Mucosa of descending colon (tissue), 3 donors: ENCODE results near the gene IPO4. TPM values are rescaled to one million over a fixed set of nuclear protein-coding genes. Genes with fewer than 3 reads are reported as not detected.
A peak's percentile ranks its signal among the peaks of the same experiment; 100 is the strongest.

ENCODE experiments used
- ATAC-seq: fragments of 200-7000 bp; cut with Tn5 transposase; one replicate; pipeline ENCODE4 v1.9.1; 2020; ENCODE audit warnings: mild to moderate bottlenecking, moderate library complexity
- DNase-seq, 3 donors: peaks; one replicate each; pipeline ENCODE4 v3.0.0-alpha.2; 2020
- H3K36me3 ChIP-seq: fragments of 200-600 bp; one replicate; pipeline ENCODE4 v1.8.0; 2021; ENCODE audit warnings: low read depth, mild to moderate bottlenecking
- H3K4me1 ChIP-seq: fragments of 200-600 bp; one replicate; pipeline ENCODE4 v1.8.0; 2021; ENCODE audit warnings: low read depth, mild to moderate bottlenecking
- H3K4me3 ChIP-seq: fragments of 200-600 bp; one replicate; pipeline ENCODE4 v1.8.0; 2021; ENCODE audit warnings: mild to moderate bottlenecking
- H3K9me3 ChIP-seq: fragments of 200-600 bp; one replicate; pipeline ENCODE4 v1.8.0; 2021; ENCODE audit warnings: mild to moderate bottlenecking
- CTCF ChIP-seq: fragments of 200-600 bp; IDR thresholded peaks from one replicate; pipeline ENCODE4 v1.8.0; 2022; ENCODE audit warnings: antibody characterized with exemption, mild to moderate bottlenecking
- intact Hi-C, 2 donors: fragments of 100-400 bp; cut with DNase I in 1 of 2; cut with micrococcal nuclease in 1 of 2; formaldehyde crosslinking; loops; one replicate each; pipeline versions ENCODE4 v1.11.0 to v1.11.1; 2022; cut with DNase I, micrococcal nuclease
- total RNA-seq, 3 donors: library from RNA; stranded (reverse); fragmentation: NEBNext Ultra II Directional in 2 of 3; extraction: Animal tissue kit (Norgen Biotek cat#: 25700) in 2 of 3; gene quantifications; one replicate each; pipeline versions ENCODE4 v1.2.1 to v1.2.4, GENCODE V29; 2021 to 2023
- donor health status: DM: no; HTN: no; CAD: no; lungs with moderate emphysema.
- donor health status: DM: no; HTN: no; CAD: no.
- donor health status: DM: no; HTN: yes; CAD: no.

The IPO4 gene
- total RNA-seq, 3 donors from 2014 or later: 23.2 to 29.3 (median 26.8) TPM

- Histone ChIP-seq H3K9me3 (no peaks in the 10 kb centered on the region), H3K4me1 (no peaks in the 10 kb centered on the region), H3K36me3 (no peaks in the 10 kb centered on the region), H3K4me3 (no peak overlapping the region)
- ATAC-seq (no peak), DNase-seq (no peak)
- intact Hi-C loops: no loop called here
- TF ChIP-seq CTCF: no peak
Measured at GRCh38 chr14:24172871-24173281, 15.7 kb downstream of the IPO4 start.

DNA sequence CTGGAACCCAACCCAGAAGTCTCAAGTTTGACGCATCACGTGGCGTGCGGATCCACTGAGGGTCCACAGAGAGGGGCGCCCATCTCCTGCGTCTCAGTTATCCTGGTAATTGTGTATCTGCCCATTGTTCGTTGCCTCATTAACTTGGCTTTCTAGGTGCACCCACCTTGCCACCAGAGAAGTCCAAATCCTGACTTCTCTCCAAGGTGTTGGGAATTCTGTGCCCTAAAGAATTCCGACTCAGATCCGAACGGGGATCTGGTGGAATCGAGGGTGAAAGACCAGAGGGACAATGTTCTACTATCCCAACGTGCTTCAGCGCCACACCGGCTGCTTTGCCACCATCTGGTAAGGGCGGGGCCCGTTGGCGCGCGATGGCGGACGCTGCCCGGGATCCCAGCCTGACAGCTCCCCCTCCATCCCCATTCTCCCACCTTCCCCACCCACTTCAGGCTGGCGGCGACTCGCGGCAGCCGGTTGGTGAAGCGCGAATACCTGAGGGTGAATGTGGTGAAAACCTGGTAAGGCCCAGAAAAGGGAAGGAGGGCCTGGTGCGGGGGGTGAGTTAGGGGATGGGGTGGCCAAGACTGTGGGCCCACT is 16.3 kb downstream of the IPO4 start:
- Histone ChIP-seq H3K36me3 (no peaks in the 10 kb centered on the region), H3K4me3 (no peak overlapping the region), H3K4me1 (no peaks in the 10 kb centered on the region), H3K9me3 (no peaks in the 10 kb centered on the region)
- intact Hi-C loops: no loop called here
- no peak for TF ChIP-seq CTCF
- DNase-seq (no peak), ATAC-seq (no peak)

- DNase-seq (peak; percentile 58 to 85 (median 68)), ATAC-seq (peak; percentile 72)
- Histone ChIP-seq H3K36me3 (no peaks in the 10 kb centered on the region), H3K9me3 (no peaks in the 10 kb centered on the region), H3K4me1 (no peaks in the 10 kb centered on the region), H3K4me3 (no peak within 1 kb of the TSS)
- intact Hi-C loops: no loop called here
- TF ChIP-seq CTCF: no peak
Measured at GRCh38 chr14:24171422-24172260, 17.0 kb downstream of the IPO4 start, which contains the start of gene REC8. Gene REC8 (plus strand): TSS chr14:24172080. CDS start chr14:24172553, 473 bp downstream.

- H3K36me3 ChIP-seq: no peaks in the 10 kb centered on the region
- no peak overlapping the region for H3K4me3 ChIP-seq
- H3K4me1 ChIP-seq: peaks cover 5% of the 10 kb centered on the region
- DNase-seq (no peak), ATAC-seq (no peak)
- intact Hi-C loops: no loop called here
- no peaks in the 10 kb centered on the region for H3K9me3 ChIP-seq
- no peak for TF ChIP-seq CTCF
Measured at GRCh38 chr14:24167469-24168114, 21.0 kb downstream of the IPO4 start.

GRCh38 chr14:24165785-24166184 is 22.8 kb downstream of the IPO4 start:
- Histone ChIP-seq H3K36me3 (no peaks in the 10 kb centered on the region), H3K4me1 (peaks cover 19% of the 10 kb centered on the region), H3K4me3 (no peak overlapping the region), H3K9me3 (no peaks in the 10 kb centered on the region)
- intact Hi-C loops: no loop called here
- no peak for TF ChIP-seq CTCF
- DNase-seq (peak in 1 of 3 donors; percentile 13), ATAC-seq (no peak)
